HUDEP-2 (cell line): ENCODE measurements around the gene SGCD.

ENCODE experiments used
- DNase-seq, 76 experiments: peaks; one replicate each; lab custom pipeline; 2025; ENCODE audit not compliant: unreplicated experiment in 76 of 76; lab: John Stamatoyannopoulos, UW

SGCD gene

DNA sequence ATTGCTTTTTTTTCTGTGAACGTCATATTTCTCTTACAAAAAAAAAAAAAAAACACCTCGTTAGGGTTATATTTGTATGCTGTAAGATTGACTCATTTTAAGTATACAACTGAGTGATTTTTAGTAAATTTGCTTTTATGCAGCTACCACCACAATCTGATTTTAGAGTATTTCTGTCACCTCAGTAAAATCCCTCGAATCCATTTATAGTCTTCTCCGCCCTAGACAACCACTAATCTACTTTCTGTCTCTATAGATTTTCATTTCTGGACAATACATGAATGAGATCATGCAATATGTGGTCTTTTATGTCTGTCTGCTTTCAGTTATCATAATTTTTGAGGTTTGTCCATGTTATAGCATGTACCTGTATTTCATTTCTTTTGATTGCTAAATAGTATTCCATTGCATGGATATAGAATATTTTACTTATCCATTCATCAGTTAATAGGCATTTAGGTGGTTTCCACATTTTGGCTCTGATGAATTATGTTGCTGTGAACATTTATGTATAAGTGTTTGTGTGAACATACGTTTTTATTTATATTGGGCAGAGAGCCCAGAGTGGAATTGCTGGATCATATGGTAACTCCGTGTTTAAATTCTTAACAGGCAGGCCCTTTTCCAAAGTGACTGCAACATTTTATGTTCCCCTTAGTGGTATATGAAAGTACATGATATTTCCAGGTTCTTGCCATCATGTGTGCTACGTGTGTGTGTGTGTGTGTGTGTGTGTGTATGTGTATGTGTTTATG is 171.4 kb downstream of the SGCD start:
- DNase-seq: no peak

DNA sequence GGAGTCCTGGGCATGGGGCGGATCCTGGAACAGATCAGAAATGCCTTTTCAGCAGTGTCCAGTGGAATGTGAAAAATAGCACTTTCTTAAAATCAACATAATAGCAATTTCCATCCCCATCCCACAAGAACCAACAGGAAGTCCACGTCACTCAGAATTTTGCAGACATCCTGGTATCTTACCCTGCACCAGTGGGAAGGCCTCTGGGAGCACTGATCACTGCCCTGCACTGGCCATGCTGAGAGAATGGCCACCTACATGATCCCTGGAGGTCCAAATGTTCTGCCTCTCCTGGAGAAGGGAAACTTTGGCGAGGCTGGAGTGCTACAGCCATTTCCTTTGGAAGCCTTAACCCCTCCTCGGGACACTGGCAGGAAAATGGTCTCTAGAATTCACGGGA is 173.8 kb downstream of the SGCD start:
- DNase-seq: no peak

DNA sequence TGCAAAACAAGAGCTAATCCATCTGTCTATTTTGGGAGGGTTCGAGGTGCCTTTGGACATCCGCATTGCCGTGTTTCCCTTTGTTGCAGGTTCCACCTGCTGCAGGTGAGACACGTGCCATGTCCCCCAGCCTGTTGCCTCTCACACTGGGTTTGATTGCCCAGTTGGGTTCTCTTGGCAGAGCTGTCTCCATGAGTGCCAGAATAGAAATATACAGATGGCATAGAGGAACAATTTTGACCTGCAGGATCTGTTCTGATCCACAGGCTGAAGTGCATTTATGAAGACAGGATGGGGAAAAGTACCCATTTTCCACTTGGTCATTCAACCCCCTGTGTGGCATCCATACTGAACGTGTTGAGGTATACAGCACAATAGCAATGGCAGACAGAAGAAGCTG is 178.1 kb downstream of the SGCD start:
- DNase-seq: no peak

DNA sequence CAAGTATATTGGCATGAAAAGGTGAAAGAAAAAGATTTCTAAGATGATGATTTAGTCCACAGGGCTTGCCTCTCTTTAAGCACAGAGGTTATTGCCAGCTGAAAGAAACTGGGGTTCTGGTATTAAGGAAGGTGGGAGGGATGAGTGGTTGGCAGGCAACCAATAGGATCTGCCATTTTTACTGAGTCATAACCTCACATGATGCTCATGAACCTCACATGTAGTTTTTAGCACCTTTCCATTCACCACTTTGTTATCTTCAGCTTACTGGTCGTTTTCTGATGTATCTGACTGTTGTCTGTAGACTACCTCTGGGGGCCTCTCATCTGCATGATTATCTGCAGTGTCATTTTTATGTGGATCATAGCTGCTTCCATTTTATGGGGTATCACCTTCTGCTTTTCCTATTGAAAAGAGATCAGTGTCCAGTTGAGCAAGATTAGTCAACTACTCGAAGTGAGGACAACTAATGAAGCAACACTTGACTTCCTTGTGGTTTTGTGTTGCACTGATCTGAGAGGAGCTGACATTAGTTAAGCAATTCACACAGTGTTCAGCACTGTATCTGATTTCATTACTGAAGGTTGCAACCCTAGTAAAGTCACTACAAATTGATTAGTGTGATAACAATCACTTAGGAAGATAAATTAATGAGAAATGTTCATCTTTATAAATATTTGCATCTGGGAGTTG is 186.3 kb downstream of the SGCD start:
- DNase-seq: no peak

DNA sequence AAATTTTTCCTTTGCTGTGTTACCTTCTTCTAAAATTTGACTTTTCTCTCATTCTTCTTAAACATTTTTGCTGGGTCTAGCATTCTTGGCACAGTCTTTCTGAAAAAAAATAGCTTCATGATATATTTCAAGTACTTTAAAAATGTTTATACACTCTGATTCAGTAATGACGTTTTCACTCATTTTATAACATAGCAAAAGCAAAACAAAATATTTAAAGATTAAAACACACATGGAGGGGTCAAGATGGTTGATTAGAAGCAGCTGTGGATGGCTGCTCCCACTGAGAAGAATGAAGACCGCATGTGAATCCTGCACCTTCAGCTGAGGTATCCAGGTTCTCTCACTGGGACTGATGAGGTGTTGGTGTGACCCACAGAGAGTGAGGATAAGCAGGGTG is 188.2 kb downstream of the SGCD start:
- no peak for DNase-seq

DNA sequence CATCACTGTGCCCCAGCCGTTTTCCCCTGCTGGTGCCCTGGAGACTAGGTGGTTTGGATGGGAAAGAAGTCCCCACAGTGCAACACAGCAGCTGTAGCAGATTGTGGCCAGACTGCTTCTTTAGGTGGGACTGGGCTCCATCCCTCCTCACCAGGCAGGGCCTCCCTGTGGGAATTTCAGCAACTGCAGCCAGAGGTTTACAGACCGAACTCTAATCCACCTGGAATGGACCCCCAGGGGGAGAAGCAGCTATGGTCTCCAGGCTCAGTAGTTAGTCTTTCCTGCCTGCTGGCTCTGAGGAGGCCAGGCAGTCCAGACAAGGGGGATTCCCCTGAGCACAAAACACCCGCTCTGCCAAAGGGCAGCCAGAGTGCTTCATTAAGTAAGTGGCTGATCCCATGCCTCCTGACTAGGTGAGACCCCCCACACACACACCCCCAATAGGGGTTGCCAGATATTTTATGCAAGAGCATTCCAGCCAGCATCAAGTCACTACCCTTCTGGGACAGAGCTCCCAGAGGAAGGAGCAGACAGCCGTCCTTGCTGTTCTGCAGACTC is 188.9 kb downstream of the SGCD start:
- no peak for DNase-seq

DNA sequence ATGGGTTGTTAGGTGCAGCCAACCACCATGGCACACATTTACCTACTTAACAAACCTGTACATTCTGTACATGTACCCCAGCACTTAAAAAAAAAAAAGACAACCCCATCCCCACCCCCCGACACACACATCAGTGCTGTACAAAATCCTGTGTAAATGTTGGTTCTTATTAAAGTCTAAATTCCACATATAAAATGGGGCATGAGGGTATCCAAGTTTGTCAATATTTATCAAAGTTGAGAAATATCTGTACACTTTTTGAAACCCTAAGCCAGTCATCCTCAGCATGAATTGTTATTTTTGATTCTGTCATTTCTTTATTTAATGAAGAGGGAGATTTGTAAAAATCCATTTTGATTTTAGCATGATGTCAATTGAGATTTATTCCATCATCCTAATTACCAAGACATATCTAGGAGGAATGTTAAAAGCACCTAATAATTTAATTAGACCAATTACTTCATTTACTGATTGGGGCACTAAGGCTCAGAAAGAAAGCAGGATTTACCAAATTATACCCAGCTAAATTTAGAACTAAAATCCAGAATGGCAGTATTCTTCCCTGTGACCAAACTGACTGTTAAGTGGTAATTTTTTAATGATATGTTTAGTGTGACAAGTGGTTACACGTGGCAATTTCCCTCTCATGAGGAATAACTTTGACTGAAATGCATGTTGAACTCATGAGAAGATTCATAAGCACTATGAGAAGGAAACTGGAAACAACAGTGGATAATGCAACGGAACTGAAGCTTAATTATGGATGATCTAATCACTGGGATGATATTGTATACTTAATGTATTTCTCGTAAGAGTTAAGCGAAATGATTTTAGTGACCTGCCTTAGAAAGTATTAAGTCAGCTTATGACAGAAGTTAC is 195.9 kb downstream of the SGCD start:
- no peak for DNase-seq

DNA sequence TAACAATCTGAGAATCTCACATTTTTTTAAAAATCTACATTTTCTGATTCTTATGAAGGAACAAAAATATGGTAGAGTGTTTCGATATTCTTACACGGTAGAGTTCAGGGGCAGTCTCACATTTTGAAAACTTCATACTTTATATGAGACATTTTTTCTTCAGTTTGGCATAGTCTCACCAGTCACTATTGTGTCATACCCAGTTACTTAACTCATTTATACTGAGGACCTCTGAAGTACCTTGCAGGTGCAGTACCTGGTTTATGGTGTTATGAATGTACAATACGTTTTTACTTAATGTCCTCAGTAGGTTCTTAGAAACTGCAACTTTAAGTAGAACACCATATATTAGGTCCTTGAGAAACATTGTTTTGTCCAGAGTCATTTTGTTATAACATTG is 196.6 kb downstream of the SGCD start:
- no peak for DNase-seq

DNA sequence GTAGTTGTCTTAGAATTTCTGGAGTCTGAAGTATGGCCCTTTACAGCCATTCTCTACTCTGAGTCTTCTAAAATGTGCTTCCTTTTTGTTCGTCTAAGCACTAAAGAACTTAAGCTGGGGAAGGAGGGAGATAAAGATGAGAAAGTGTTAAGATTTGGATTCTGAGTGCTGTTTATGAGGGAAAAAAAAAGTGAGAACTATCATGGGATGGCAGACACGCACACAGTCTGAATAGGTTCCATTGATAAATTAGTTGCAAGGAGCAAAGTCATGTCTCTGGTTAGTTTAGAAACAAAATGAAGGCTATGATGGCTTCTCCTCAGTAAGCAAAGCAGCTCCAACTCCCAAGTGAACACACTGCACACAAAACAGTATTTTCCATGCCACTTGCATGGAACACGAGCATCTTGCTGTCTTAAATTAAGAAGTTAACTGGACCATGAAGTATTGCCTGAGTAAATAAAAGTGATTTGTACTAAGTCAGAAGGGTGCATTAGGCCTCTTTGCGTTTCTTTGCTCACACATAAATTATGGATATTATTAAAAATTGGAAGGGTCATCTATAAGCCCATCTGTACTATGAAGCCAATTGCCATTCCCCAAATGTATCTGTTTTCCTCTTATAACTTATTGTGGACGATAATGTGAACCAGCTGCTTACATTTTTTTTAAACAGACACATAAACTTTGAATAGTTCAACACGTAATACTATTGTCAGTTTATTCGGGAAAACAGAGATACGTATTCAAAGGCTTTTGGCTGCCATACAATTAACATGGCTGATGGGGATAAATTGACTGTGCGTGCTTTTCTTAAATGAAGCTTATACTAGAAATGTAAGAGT is 199.3 kb downstream of the SGCD start:
- DNase-seq: no peak

DNA sequence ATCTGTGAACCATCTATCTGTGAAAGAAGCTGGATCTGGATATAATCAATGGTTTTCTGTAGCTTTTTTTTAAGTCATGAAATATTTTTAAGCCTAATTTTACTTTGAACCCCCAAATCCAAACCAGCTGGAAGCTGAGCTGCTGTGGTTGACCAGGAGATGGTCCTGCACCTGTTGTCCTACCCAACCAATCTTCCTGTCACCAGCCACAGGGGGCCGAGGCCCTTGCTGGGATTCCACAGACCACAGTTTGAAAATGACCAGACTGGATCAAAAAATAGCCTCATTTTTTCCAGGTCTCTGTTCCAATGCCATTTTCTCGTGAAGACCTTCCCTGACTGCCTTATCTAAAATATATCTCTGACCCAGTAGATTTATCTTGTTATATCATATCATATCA is 200.6 kb downstream of the SGCD start:
- DNase-seq: no peak

DNA sequence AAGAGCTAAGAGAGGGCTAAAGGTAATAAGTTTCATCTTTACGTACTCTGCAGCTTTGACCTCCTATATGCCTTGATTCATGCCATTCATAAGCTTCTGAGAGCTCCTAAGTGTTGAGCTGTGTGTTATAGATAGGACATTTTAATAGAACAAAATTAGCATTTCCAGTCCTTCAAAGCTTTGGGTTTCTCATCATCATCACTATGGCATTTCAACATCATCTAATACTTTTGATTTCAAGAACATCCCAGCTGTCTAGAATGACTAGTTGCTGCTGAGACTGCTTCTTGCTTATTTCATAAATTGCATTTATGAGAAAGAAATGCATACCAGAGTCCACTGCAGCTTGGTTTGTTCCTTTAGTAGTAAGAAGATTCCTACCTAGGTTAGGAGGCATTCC is 201.7 kb downstream of the SGCD start:
- no peak for DNase-seq

DNA sequence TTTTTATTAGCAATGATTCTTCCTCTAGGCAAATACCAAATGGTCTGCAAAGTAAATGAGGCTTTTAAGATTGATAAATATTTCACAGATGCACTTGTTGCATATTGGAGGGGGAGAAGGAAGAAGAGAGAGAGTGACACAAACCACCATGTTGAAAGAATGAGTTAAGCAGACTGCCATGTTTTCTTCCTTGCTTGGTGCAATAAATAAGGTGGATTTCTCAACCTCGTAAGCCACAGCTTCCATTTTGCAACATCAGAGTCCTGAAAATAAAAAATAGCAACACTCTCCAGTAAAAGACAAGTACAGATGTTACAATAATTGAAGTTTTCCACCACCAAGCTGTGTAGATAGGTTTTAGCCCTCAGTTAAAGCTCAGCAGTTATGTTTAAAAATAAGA is 202.9 kb downstream of the SGCD start:
- DNase-seq: no peak

DNA sequence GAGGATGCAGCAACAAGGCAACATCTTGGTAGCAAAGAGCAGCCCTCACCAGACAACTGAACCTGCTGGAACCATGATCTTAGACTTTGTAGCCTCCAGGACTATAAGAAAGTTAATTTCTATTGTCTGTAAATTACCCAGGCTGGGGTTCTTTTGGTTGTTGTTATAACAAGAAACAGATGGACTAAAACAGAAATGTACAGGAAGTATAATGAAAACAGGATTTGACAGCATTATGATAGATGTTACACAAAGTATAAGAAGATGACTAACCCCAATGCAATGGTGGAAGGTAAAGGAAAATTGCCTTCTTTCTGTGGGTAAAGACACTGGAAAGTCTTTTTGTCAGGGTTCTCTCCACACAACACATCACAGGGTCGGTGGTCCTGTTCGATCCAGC is 204.2 kb downstream of the SGCD start:
- no peak for DNase-seq

DNA sequence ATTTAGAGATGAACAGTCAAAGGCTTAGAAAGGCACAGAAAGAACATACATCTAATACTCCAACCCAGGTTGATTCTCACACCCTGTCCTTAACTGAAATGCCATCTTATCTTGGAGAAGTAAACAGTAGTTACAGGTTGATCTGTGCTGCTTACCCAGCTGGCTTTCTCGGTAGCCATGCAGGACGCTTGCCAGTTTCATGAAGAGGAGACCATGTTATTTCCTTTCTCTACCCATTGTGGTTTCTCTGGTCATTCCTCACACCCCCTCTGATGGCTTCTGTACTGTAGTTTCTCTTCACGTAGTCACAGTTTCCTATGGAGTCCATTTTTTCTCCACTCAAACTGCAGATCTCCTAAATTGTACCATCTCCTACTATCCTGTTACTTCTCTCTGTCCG is 206.0 kb downstream of the SGCD start:
- no peak for DNase-seq

DNA sequence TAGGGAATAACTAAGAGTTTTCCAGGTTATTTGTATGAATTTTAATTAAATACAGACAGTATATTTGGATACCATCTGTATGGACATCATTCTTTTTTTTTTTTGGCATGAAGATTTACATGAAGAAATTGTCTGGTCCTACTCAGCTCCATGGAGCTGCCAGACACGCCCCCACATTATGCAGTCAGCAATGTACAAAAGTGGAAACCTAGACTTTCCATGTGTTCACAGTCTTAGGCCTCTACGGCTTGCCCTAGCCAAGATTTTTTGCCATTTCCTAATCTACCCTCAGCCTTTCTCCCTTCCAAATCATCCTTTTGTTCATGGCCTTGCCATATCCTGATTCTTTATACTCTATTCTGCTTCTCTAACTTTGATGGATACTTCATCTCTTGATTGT is 207.1 kb downstream of the SGCD start:
- DNase-seq: no peak

DNA sequence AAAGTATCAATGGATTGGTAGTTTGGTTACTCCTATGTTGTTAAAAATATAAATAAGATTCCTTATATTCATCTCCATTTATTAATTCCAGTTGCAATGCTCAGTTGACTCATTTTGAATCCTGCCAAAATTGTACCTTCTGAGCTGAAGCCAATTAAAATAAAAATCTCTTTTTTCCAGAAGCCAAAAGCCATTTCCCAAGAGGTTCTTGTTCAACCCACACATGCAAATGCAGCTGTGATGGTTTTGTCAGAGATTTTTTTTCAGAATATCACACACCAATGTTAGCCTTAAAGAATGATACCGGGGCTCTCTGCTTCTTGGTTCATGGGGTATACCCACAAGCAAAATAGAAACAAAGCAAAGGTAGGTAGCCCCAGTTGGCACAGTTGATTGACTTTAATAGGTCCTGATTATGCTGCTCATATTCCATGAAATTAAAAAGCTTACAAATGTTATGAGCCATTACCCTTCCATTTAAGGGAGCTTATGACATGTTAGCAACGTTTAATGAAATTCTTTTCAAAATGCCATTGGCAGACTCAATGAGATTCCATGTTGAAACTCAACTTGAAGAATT is 208.0 kb downstream of the SGCD start:
- DNase-seq: no peak

DNA sequence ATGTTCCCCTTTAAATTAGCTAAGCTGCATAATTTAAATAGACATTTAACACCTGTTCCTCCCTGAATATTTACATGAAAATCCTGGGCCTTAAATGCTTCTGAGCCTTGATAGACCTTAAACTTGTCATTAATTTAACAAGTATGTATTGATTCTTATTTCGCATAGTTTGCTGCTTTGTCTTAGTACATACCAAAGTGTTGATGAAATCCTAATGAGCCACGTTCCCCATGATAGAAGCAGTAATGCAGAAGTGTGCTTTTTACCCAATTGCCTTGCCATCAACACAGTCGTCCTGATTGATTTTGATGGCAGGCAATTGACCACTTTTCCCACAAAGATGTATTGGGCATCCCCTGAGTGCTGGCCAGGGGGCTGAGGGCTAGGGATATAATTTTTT is 213.5 kb downstream of the SGCD start:
- DNase-seq: no peak

DNA sequence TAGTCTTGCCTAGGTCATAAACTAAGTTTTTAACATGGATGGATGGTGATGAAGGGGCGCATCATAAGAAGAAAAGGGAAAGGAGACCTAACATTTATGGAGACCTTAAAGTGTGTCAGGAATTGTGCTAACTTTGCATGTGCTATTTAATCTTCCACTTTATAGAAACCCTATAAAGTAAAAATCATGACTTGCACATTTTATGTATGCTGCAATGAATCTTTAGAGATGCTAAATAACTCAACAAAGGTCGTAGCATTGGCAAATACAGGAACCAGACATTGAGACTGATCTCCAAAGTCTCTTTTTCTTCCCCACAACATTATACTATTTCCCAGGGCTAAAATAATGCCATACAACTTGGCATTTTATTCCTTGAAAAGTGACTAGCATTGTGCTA is 214.6 kb downstream of the SGCD start:
- DNase-seq: no peak

DNA sequence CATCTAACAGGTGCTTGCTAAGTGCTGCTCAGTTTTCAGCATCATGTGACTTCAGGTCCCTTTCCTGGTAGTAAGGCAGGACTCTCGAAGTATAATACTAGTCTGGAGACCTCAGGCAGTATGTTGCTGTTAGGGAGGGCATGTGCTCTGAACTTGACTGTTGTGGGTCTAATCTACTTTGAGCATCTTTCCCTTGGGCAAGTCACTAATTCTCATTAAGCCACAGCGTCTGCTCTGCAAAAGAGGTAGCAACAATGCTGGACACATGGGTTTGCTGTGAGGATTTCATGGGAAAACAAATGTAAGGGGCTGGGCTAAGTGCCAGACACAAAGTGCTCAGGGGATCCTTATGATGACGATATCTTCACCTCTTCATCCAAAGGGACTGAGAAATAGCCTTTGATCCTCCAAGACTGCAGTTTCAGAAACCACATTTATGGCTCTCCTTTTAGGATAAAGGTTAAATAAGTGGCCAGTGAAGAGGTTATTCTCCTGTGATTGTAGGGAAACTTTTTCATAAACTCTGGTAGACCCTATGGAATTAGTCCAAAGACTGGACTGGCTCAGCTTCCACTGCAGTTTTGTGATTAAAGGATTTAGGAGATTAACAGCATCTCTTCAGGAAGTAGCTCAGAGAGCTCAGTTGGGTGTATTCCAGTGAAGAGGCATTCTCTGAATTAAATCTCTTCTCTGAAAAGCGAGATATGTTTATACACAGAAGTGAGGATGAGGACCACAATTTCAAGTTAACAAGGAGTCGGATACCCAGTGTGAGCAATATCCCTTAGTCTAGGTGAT is 216.6 kb downstream of the SGCD start:
- DNase-seq: no peak
